Activated CD8-positive, alpha-beta memory T cell treated with anti-CD3 and anti-CD28 coated beads for 36 hours (primary cell): ENCODE measurements around the gene CYP3A7. TPM values are rescaled to one million over a fixed set of nuclear protein-coding genes. Genes with fewer than 3 reads are reported as not detected.
"Not testable (repeated sequence)": the region's sequence is repeated elsewhere in the genome, so short reads cannot be mapped to it uniquely, and the experiment has no call there.

ENCODE experiments used
- CTCF ChIA-PET: fragments of 350-600 bp; sonication (Branson Sonifier 250); formaldehyde crosslinking; loops from one replicate; lab custom pipeline; 2021; ENCODE audit warnings: antibody characterized with exemption; lab: Charles Lee
- POLR2A ChIA-PET: fragments of 350-600 bp; sonication (Branson Sonifier 250); formaldehyde crosslinking; loops from one replicate; lab custom pipeline; 2021; ENCODE audit warnings: antibody characterized with exemption; lab: Charles Lee
- total RNA-seq, 2 experiments: library from RNA; stranded (reverse); gene quantifications; one replicate each; pipeline ENCODE4 v1.2.3, GENCODE V29; 2021

CYP3A7 gene
- not detected for total RNA-seq

GRCh38 chr7:99734987-99735386, at the start of gene CYP3A7:
CYP3A7 (minus strand) TSS chr7:99735196; CDS start chr7:99735093, 103 bp downstream.
- CTCF ChIA-PET: no interaction called here
- POLR2A ChIA-PET: no interaction called here

DNA sequence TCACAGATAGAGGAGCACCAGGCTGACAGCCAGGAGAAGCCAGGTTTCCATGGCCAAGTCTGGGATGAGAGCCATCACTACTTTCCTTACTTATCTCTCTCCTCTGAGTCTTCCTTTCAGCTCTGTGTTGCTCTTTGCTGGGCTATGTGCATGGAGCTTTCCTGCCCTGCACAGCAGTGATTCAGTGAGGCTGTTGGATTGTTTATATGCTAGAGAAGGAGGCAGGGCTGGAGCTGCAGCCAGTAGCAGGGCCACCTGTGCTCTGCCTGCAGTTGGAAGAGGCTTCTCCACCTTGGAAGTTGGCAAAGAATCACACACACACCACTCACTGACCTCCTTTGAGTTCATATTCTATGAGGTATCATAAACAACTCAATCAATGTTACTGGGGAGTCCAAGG, 49.0 kb upstream of the CYP3A7 start, which contains the start of gene CYP3A4:
TSS of gene CYP3A4 (minus strand) at position 178 of the 400 bp plus-strand sequence. CDS start at position 75, 103 bp downstream.
- POLR2A ChIA-PET: no interaction called here
- CTCF ChIA-PET: no interaction called here

DNA sequence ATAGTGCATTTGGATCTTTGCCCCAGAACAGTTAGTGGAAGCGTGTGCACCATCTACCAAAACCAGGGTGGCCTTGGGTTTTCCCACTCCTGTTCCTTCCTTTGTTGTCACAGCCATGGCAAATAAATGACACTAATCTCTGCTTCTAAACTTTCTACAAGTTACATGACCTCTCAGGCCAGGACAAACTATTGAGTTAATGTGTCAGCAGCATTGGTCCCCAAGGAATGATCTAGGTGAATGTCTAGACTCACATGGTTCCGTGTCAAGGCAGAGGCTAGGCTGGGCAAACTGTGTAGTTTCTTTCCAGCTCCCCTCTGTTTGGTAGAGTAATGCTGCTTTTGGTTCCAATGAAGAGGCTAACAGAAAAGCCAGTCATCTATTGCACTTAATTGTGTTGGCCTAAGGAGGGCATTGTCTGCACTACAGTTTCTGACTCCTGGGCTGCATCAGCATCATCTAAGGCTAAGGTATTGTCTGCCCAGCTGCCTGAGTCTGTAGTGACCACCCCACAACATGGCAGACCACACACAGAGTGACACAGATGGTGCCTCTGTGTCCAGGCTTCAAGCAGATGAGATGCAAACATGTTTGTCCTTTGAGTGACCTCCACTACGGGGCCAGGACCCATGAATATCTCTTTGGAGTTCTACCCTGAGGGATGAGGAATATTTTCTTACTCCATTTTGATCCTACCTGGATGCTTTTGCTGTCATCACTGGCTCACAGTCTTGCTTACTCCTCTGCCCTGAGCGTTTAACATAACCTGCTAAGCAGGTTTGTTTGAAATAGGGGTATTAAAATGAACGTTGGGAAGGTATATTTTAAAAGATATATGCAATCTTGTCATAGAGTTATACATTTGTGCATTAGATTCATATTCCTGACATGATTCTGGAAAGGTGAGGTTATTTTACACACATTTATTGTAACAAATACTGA, 47.3 kb upstream of the CYP3A7 start:
- ChIA-PET CTCF (no interaction called here), POLR2A (no interaction called here)

GRCh38 chr7:99780588-99780987, 45.6 kb upstream of the CYP3A7 start:
- ChIA-PET POLR2A (no interaction called here), CTCF (no interaction called here)

DNA sequence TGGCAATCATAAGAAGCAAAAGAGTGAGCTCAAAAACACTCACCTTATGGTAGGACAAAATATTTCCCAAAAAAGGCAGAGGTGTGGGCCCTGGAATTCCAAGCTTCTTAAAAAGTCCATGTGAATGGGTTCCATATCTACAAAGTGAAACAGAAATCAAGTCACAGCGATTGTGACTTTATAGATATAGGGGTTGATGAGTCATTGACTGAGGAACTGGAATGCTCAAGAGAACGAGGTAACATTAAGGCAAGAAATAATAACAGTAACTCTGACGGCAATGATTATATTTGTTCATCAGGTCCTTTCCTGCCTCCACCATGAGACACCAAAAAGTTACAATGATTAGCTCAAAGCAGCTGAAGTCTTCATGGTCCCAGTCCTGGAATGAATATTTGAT, 45.0 kb upstream of the CYP3A7 start:
- ChIA-PET POLR2A (no interaction called here), CTCF (no interaction called here)

- ChIA-PET CTCF (no interaction called here), POLR2A (no interaction called here)
Measured at GRCh38 chr7:99778880-99779279, 43.9 kb upstream of the CYP3A7 start.

- CTCF ChIA-PET, POLR2A ChIA-PET: not testable (repeated sequence)
Measured at GRCh38 chr7:99773395-99773794, 38.4 kb upstream of the CYP3A7 start.

DNA sequence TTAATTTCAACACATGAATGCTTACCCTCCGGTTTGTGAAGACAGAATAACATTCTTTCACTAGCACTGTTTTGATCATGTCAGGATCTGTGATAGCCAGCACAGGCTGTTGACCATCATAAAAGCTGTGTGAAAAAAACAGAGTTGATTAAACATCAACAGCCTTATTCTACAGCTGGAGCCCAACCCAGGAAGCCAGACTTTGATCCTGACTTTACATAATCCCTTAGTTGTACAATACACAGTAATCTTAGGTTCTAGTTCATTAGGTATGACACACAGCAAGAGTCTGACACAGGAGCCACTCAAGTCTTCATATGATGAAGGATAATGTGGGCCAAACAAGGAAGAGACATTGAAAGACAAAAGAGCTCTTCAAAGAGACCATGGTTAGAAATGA, 37.6 kb upstream of the CYP3A7 start:
- ChIA-PET CTCF (no interaction called here), POLR2A (no interaction called here)

DNA sequence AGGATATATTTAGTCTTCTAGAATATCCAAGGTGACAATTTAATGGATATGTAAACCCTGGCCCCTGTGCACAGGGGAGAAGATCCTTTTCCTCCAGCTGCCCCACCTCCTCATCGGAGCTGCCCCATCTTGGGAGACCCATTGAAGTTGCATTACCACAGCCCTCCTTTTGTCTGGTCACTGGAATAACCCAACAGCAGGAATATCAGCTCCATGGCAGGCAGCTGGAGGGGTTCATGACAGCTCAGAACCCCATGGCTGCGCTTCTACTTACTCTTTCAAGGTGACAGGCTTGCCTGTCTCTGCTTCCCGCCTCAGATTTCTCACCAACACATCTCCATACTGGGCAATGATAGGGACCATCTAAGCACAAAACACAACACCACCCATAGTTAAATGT, 34.5 kb upstream of the CYP3A7 start:
- CTCF ChIA-PET, POLR2A ChIA-PET: not testable (repeated sequence)

DNA sequence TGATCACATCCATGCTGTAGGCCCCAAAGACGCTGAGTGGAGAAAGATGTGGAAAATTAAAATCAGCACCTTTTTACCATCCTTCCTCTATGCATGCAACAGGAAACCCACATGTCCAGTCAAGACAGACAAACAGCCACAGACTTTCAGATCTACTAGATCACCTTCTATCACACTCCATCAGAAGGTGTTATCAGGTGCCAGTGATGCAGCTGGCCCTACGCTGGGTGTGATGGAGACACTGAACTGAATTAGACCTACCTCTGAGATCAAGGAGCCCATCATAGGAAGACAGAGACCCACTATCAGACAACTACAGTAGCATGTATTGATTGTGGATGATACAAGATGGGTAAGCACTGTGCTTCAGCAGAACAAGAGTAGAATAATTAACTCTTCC, 33.5 kb upstream of the CYP3A7 start:
- ChIA-PET POLR2A (no interaction called here), CTCF (no interaction called here)

GRCh38 chr7:99767662-99768061, 32.7 kb upstream of the CYP3A7 start:
- CTCF ChIA-PET: no interaction called here
- POLR2A ChIA-PET: no interaction called here

- CTCF ChIA-PET: no interaction called here
Measured at GRCh38 chr7:99766484-99767099, 31.6 kb upstream of the CYP3A7 start.

GRCh38 chr7:99764478-99764877, 29.5 kb upstream of the CYP3A7 start:
- CTCF ChIA-PET: no interaction called here
- POLR2A ChIA-PET: no interaction called here

More at GRCh38 chr7:99766484-99767099, 31.6 kb upstream of the CYP3A7 start:
- POLR2A ChIA-PET: no interaction called here

- ChIA-PET POLR2A (no interaction called here), CTCF (no interaction called here)
Measured at GRCh38 chr7:99762680-99763327, 27.8 kb upstream of the CYP3A7 start.

DNA sequence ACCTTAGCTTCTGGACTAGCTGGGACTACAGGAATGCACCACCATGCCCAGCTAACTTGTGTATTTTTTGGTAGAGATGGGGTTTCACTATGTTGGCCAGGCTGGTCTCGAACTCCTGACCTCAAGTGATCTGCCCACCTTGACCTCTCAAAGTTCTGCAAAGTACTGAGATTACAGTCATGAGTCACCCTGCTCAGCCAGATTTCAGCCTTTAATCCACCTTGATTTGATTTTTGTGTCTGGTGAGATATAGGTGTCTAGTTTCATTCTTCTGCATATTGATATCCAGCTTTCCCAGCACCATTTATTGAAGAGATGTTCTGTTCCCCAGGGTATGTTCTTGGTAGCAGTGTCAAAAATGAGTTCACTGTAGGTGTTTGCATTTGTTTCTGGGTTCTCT, 20.1 kb upstream of the CYP3A7 start:
- CTCF ChIA-PET: no interaction called here
- POLR2A ChIA-PET: no interaction called here

- ChIA-PET POLR2A (no interaction called here), CTCF (no interaction called here)
Measured at GRCh38 chr7:99752356-99752755, 17.4 kb upstream of the CYP3A7 start.

- CTCF ChIA-PET, POLR2A ChIA-PET: not testable (repeated sequence)
Measured at GRCh38 chr7:99751322-99752052, 16.5 kb upstream of the CYP3A7 start.

- ChIA-PET CTCF (no interaction called here), POLR2A (no interaction called here)
Measured at GRCh38 chr7:99748846-99749579, 14.0 kb upstream of the CYP3A7 start.

DNA sequence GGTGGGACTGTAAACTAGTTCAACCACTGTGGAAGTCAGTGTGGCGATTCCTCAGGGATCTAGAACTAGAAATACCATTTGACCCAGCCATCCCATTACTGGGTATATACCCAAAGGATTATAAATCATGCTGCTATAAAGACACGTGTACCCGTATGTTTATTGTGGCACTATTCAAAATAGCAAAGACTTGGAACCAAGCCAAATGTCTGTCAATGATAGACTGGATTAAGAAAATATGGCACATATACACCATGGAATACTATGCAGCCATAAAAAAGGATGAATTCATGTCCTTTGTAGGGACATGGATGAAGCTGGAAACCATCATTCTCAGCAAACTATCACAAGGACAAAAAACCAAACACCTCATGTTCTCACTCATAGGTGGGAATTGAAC, 11.9 kb upstream of the CYP3A7 start:
- POLR2A ChIA-PET, CTCF ChIA-PET: not testable (repeated sequence)
